K562 (cell line): ENCODE data around the gene KRABD2.

Source experiments
- CHD1 ChIP-seq: fragments of 200-600 bp; sonication (generic); IDR thresholded peaks from one replicate; pipeline ENCODE4 v1.6.1; 2012; ENCODE audit warnings: mild to moderate bottlenecking, moderate library complexity, low read length, inconsistent platforms
- ELF1 ChIP-seq: fragments of 200-800 bp; sonication (Bioruptor generic); IDR thresholded peaks from 2 replicates; pipeline ENCODE4 v1.6.1; 2016; ENCODE audit warnings: missing genetic modification characterization, missing compliant biosample characterization
- ELF2 ChIP-seq: fragments of 250-450 bp; sonication (Bioruptor Pico); IDR thresholded peaks from 2 replicates; pipeline ENCODE4 v1.5.0; 2021; ENCODE audit warnings: mild to moderate bottlenecking
- EP400 ChIP-seq: fragments of 450-650 bp; IDR thresholded peaks from 2 replicates; pipeline ENCODE4 v1.6.1; 2017; ENCODE audit warnings: antibody characterized with exemption, mild to moderate bottlenecking, moderate library complexity
- GABPB1 ChIP-seq: sonication (generic); formaldehyde crosslinking; IDR thresholded peaks from 2 replicates; pipeline ENCODE4 v1.8.0; 2022; ENCODE audit warnings: mild to moderate bottlenecking, missing genetic modification reagents
- MYBL2 ChIP-seq, 2 experiments: fragments of 450-650 bp in 1 of 2; sonication (generic) in 1 of 2; formaldehyde crosslinking in 1 of 2; IDR thresholded peaks; 2 replicates each; pipeline versions ENCODE4 v1.6.1 to v1.8.1; 2017 to 2022; ENCODE audit warnings: borderline replicate concordance in 1 of 2, inconsistent platforms in 1 of 2, low read depth in 1 of 2, mild to moderate bottlenecking in 1 of 2, missing genetic modification reagents in 1 of 2, moderate library complexity in 1 of 2
- SREBF1 ChIP-seq: fragments of 150-350 bp; IDR thresholded peaks from 2 replicates; pipeline ENCODE4 v1.6.1; 2014; ENCODE audit warnings: antibody characterized with exemption, low read depth, low read length, borderline replicate concordance
- TAF9B ChIP-seq: fragments of 450-650 bp; IDR thresholded peaks from 2 replicates; pipeline ENCODE4 v1.6.1; 2018; ENCODE audit warnings: mild to moderate bottlenecking; ENCODE audit not compliant: partially characterized antibody
- TF ChIP-seq, protein P1 (sequence below): fragments of 250-450 bp; sonication (Bioruptor Pico); IDR thresholded peaks from 2 replicates; pipeline ENCODE4 v1.8.0; 2022; ENCODE audit warnings: moderate library complexity, mild to moderate bottlenecking, inconsistent platforms
- TF ChIP-seq, protein P2 (sequence below): fragments of 250-450 bp; sonication (Bioruptor Pico); IDR thresholded peaks from 2 replicates; pipeline ENCODE4 v1.4.0; 2020; ENCODE audit warnings: borderline replicate concordance
- TF ChIP-seq, protein P3 (sequence below): fragments of 450-650 bp; IDR thresholded peaks from 2 replicates; pipeline ENCODE4 v1.6.1; 2018; ENCODE audit not compliant: partially characterized antibody
- TF ChIP-seq, protein P4 (sequence below): sonication (generic); formaldehyde crosslinking; IDR thresholded peaks from 2 replicates; pipeline ENCODE4 v1.8.1; 2023; ENCODE audit warnings: mild to moderate bottlenecking, missing genetic modification reagents
- TF ChIP-seq, protein P5 (sequence below): fragments of 250-450 bp; sonication (Bioruptor Pico); IDR thresholded peaks from 2 replicates; pipeline ENCODE4 v1.5.0; 2022; ENCODE audit warnings: mild to moderate bottlenecking
- TF ChIP-seq, protein P6 (sequence below): sonication (generic); formaldehyde crosslinking; IDR thresholded peaks from 2 replicates; pipeline ENCODE4 v1.8.1; 2023; ENCODE audit warnings: missing genetic modification reagents, mild to moderate bottlenecking, borderline replicate concordance

KRABD2 gene

DNA sequence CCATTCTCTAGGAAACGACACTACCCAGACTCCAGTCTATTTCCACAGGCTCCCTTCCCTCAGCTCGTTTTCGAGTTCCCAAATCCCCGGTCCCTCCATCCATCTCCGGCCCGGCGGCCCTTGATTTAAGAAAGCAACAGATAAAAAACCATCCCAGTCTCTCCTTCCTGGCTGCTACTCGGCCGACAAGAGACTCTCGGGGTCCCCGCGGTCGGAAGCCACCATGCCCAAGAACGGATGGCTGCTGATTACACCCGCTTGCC, 6.3 kb upstream of the KRABD2 start (continued):
- TF ChIP-seq, protein P1, sequence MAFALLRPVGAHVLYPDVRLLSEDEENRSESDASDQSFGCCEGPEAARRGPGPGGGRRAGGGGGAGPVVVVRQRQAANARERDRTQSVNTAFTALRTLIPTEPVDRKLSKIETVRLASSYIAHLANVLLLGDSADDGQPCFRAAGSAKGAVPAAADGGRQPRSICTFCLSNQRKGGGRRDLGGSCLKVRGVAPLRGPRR (CRISPR knock-in tag) = no peak
- TF ChIP-seq, protein P2, sequence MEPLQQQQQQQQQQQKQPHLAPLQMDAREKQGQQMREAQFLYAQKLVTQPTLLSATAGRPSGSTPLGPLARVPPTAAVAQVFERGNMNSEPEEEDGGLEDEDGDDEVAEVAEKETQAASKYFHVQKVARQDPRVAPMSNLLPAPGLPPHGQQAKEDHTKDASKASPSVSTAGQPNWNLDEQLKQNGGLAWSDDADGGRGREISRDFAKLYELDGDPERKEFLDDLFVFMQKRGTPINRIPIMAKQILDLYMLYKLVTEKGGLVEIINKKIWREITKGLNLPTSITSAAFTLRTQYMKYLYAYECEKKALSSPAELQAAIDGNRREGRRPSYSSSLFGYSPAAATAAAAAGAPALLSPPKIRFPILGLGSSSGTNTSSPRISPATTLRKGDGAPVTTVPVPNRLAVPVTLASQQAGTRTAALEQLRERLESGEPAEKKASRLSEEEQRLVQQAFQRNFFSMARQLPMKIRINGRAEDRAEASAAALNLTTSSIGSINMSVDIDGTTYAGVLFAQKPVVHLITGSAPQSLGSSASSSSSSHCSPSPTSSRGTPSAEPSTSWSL (CRISPR knock-in tag) = no peak
- TF ChIP-seq SREBF1 (no peak), GABPB1 (CRISPR knock-in tag) (no peak), CHD1 (peak; percentile 68), ELF2 (CRISPR knock-in tag) (no peak), EP400 (peak; percentile 95), MYBL2 (IDR thresholded peaks at IDR 0.05; ENCODE audit: low read depth) (no peak), MYBL2 (CRISPR knock-in tag; IDR thresholded peaks at IDR 0.05; ENCODE audit: borderline replicate concordance) (no peak), TAF9B (peak; percentile 95), ELF1 (no peak)
- TF ChIP-seq, protein P3, sequence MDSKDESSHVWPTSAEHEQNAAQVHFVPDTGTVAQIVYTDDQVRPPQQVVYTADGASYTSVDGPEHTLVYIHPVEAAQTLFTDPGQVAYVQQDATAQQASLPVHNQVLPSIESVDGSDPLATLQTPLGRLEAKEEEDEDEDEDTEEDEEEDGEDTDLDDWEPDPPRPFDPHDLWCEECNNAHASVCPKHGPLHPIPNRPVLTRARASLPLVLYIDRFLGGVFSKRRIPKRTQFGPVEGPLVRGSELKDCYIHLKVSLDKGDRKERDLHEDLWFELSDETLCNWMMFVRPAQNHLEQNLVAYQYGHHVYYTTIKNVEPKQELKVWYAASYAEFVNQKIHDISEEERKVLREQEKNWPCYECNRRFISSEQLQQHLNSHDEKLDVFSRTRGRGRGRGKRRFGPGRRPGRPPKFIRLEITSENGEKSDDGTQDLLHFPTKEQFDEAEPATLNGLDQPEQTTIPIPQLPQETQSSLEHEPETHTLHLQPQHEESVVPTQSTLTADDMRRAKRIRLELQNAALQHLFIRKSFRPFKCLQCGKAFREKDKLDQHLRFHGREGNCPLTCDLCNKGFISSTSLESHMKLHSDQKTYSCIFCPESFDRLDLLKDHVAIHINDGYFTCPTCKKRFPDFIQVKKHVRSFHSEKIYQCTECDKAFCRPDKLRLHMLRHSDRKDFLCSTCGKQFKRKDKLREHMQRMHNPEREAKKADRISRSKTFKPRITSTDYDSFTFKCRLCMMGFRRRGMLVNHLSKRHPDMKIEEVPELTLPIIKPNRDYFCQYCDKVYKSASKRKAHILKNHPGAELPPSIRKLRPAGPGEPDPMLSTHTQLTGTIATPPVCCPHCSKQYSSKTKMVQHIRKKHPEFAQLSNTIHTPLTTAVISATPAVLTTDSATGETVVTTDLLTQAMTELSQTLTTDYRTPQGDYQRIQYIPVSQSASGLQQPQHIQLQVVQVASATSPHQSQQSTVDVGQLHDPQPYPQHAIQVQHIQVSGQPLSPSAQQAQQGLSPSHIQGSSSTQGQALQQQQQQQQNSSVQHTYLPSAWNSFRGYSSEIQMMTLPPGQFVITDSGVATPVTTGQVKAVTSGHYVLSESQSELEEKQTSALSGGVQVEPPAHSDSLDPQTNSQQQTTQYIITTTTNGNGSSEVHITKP = no peak
- TF ChIP-seq, protein P4, sequence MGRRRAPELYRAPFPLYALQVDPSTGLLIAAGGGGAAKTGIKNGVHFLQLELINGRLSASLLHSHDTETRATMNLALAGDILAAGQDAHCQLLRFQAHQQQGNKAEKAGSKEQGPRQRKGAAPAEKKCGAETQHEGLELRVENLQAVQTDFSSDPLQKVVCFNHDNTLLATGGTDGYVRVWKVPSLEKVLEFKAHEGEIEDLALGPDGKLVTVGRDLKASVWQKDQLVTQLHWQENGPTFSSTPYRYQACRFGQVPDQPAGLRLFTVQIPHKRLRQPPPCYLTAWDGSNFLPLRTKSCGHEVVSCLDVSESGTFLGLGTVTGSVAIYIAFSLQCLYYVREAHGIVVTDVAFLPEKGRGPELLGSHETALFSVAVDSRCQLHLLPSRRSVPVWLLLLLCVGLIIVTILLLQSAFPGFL = peak; percentile 65; the same call in 1 of the 2 replicates
- TF ChIP-seq, protein P5, sequence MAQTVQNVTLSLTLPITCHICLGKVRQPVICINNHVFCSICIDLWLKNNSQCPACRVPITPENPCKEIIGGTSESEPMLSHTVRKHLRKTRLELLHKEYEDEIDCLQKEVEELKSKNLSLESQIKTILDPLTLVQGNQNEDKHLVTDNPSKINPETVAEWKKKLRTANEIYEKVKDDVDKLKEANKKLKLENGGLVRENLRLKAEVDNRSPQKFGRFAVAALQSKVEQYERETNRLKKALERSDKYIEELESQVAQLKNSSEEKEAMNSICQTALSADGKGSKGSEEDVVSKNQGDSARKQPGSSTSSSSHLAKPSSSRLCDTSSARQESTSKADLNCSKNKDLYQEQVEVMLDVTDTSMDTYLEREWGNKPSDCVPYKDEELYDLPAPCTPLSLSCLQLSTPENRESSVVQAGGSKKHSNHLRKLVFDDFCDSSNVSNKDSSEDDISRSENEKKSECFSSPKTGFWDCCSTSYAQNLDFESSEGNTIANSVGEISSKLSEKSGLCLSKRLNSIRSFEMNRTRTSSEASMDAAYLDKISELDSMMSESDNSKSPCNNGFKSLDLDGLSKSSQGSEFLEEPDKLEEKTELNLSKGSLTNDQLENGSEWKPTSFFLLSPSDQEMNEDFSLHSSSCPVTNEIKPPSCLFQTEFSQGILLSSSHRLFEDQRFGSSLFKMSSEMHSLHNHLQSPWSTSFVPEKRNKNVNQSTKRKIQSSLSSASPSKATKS (CRISPR knock-in tag) = no peak
- TF ChIP-seq, protein P6, sequence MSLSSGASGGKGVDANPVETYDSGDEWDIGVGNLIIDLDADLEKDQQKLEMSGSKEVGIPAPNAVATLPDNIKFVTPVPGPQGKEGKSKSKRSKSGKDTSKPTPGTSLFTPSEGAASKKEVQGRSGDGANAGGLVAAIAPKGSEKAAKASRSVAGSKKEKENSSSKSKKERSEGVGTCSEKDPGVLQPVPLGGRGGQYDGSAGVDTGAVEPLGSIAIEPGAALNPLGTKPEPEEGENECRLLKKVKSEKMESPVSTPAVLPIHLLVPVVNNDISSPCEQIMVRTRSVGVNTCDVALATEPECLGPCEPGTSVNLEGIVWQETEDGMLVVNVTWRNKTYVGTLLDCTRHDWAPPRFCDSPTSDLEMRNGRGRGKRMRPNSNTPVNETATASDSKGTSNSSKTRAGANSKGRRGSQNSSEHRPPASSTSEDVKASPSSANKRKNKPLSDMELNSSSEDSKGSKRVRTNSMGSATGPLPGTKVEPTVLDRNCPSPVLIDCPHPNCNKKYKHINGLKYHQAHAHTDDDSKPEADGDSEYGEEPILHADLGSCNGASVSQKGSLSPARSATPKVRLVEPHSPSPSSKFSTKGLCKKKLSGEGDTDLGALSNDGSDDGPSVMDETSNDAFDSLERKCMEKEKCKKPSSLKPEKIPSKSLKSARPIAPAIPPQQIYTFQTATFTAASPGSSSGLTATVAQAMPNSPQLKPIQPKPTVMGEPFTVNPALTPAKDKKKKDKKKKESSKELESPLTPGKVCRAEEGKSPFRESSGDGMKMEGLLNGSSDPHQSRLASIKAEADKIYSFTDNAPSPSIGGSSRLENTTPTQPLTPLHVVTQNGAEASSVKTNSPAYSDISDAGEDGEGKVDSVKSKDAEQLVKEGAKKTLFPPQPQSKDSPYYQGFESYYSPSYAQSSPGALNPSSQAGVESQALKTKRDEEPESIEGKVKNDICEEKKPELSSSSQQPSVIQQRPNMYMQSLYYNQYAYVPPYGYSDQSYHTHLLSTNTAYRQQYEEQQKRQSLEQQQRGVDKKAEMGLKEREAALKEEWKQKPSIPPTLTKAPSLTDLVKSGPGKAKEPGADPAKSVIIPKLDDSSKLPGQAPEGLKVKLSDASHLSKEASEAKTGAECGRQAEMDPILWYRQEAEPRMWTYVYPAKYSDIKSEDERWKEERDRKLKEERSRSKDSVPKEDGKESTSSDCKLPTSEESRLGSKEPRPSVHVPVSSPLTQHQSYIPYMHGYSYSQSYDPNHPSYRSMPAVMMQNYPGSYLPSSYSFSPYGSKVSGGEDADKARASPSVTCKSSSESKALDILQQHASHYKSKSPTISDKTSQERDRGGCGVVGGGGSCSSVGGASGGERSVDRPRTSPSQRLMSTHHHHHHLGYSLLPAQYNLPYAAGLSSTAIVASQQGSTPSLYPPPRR (CRISPR knock-in tag) = no peak
